WTC11 (cell line): ENCODE data around the gene DDX28. TPM values are rescaled to one million over a fixed set of nuclear protein-coding genes. Genes with fewer than 3 reads are reported as not detected.
A peak's percentile ranks its signal among the peaks of the same experiment; 100 is the strongest.

Source experiments
- ATAC-seq: fragments of 200-7000 bp; cut with Tn5 transposase; 2 replicates; pipeline ENCODE4 v1.10.0; 2021; ENCODE audit warnings: mild to moderate bottlenecking, moderate library complexity
- CTCF ChIA-PET: fragments of 300-600 bp; sonication (Branson Sonifier 250); formaldehyde crosslinking; loops from one replicate; lab custom pipeline; 2021; ENCODE audit warnings: antibody characterized with exemption; lab: Charles Lee
- POLR2A ChIA-PET: fragments of 350-600 bp; sonication (Branson Sonifier 250); formaldehyde crosslinking; loops from one replicate; lab custom pipeline; 2021; ENCODE audit warnings: antibody characterized with exemption; lab: Charles Lee
- DNase-seq: peaks from one replicate; pipeline ENCODE4 v3.0.0; 2021; ENCODE audit warnings: low spot score
- H3K27ac Mint-ChIP-seq: 2 replicates; pipeline ENCODE4 v1.8.0; 2021; ENCODE audit warnings: mixed read lengths
- H3K27me3 Mint-ChIP-seq: 2 replicates; pipeline ENCODE4 v1.8.0; 2021; ENCODE audit warnings: low read depth, mild to moderate bottlenecking, moderate library complexity, mixed read lengths
- H3K36me3 Mint-ChIP-seq: 2 replicates; pipeline ENCODE4 v1.8.0; 2021; ENCODE audit warnings: mixed read lengths
- H3K4me1 Mint-ChIP-seq: 2 replicates; pipeline ENCODE4 v1.8.0; 2022; ENCODE audit warnings: mixed read lengths
- H3K4me3 Mint-ChIP-seq: 2 replicates; pipeline ENCODE4 v1.8.0; 2021; ENCODE audit warnings: mild to moderate bottlenecking, moderate library complexity, mixed read lengths
- H3K9me3 Mint-ChIP-seq: 2 replicates; pipeline ENCODE4 v1.8.0; 2021; ENCODE audit warnings: mixed read lengths
- ATF1 ChIP-seq: sonication (generic); formaldehyde crosslinking; IDR thresholded peaks from 2 replicates; pipeline ENCODE4 v1.8.1; 2023; ENCODE audit warnings: mild to moderate bottlenecking, moderate library complexity, missing genetic modification reagents
- CREM ChIP-seq: sonication (generic); formaldehyde crosslinking; IDR thresholded peaks from 2 replicates; pipeline ENCODE4 v1.8.1; 2022; ENCODE audit warnings: mild to moderate bottlenecking, missing genetic modification reagents, moderate library complexity
- ELF4 ChIP-seq: sonication (generic); formaldehyde crosslinking; IDR thresholded peaks from 2 replicates; pipeline ENCODE4 v1.8.1; 2022; ENCODE audit warnings: low read depth, mild to moderate bottlenecking, moderate library complexity, missing genetic modification reagents
- ERG ChIP-seq: fragments of 250-450 bp; sonication (Bioruptor Pico); IDR thresholded peaks from 2 replicates; pipeline ENCODE4 v1.8.0; 2021; ENCODE audit warnings: mild to moderate bottlenecking
- FOXP1 ChIP-seq: sonication (generic); formaldehyde crosslinking; IDR thresholded peaks from 2 replicates; pipeline ENCODE4 v1.8.0; 2022; ENCODE audit warnings: missing genetic modification reagents, mild to moderate bottlenecking, moderate library complexity, borderline replicate concordance
- JUN ChIP-seq: sonication (generic); formaldehyde crosslinking; IDR thresholded peaks from 2 replicates; pipeline ENCODE4 v1.8.0; 2023; ENCODE audit warnings: mild to moderate bottlenecking, missing genetic modification reagents
- NFE2L1 ChIP-seq: sonication (generic); formaldehyde crosslinking; IDR thresholded peaks from 2 replicates; pipeline ENCODE4 v1.8.1; 2023; ENCODE audit warnings: missing genetic modification reagents
- NFYB ChIP-seq: sonication (generic); formaldehyde crosslinking; conservative IDR thresholded peaks from 2 replicates; pipeline ENCODE4 v1.8.0; 2022; ENCODE audit warnings: low read depth, missing genetic modification reagents
- NR1H2 ChIP-seq: sonication (generic); formaldehyde crosslinking; IDR thresholded peaks from 2 replicates; pipeline ENCODE4 v1.9.0; 2021; ENCODE audit warnings: mild to moderate bottlenecking, moderate library complexity, missing genetic modification reagents
- RELA ChIP-seq: sonication (generic); formaldehyde crosslinking; IDR thresholded peaks from 2 replicates; pipeline ENCODE4 v1.8.1; 2022; ENCODE audit warnings: missing genetic modification reagents, mild to moderate bottlenecking, borderline replicate concordance
- SOX15 ChIP-seq: fragments of 250-450 bp; sonication (Bioruptor Pico); IDR thresholded peaks from 2 replicates; pipeline ENCODE4 v1.9.0; 2021; ENCODE audit warnings: mild to moderate bottlenecking
- SP1 ChIP-seq: sonication (generic); formaldehyde crosslinking; conservative IDR thresholded peaks from 2 replicates; pipeline ENCODE4 v1.8.1; 2022; ENCODE audit warnings: missing genetic modification reagents
- TEAD1 ChIP-seq: sonication (generic); formaldehyde crosslinking; IDR thresholded peaks from 2 replicates; pipeline ENCODE4 v1.8.0; 2022; ENCODE audit warnings: mild to moderate bottlenecking, missing genetic modification reagents
- TEAD4 ChIP-seq: sonication (generic); formaldehyde crosslinking; IDR thresholded peaks from 2 replicates; pipeline ENCODE4 v1.8.0; 2022; ENCODE audit warnings: mild to moderate bottlenecking, missing genetic modification reagents
- TP53 ChIP-seq: sonication (generic); formaldehyde crosslinking; IDR thresholded peaks from 2 replicates; pipeline ENCODE4 v1.8.1; 2023; ENCODE audit warnings: mild to moderate bottlenecking, missing genetic modification reagents
- ZNF138 ChIP-seq: sonication (generic); formaldehyde crosslinking; conservative IDR thresholded peaks from 2 replicates; pipeline ENCODE4 v1.8.1; 2022; ENCODE audit warnings: mild to moderate bottlenecking, moderate library complexity, missing genetic modification reagents
- ZNF416 ChIP-seq: fragments of 250-450 bp; sonication (Bioruptor Pico); IDR thresholded peaks from 2 replicates; pipeline ENCODE4 v1.9.0; 2021; ENCODE audit warnings: mild to moderate bottlenecking, inconsistent platforms
- ZNF423 ChIP-seq: fragments of 250-450 bp; sonication (Bioruptor Pico); IDR thresholded peaks from 2 replicates; pipeline ENCODE4 v2.1.2; 2022; ENCODE audit warnings: mild to moderate bottlenecking, moderate library complexity
- ZNF512 ChIP-seq: sonication (generic); formaldehyde crosslinking; IDR thresholded peaks from 2 replicates; pipeline ENCODE4 v1.8.1; 2022; ENCODE audit warnings: missing genetic modification reagents, borderline replicate concordance
- ZNF671 ChIP-seq: fragments of 250-450 bp; sonication (Bioruptor Pico); IDR thresholded peaks from 2 replicates; pipeline ENCODE4 v1.8.0; 2021; ENCODE audit warnings: mild to moderate bottlenecking
- total RNA-seq: library from RNA; stranded (reverse); gene quantifications from 3 replicates; pipeline ENCODE4 v1.2.3, GENCODE V29; 2021
- TF ChIP-seq, protein P1 (sequence below): sonication (generic); formaldehyde crosslinking; IDR thresholded peaks from 2 replicates; pipeline ENCODE4 v1.8.1; 2022; ENCODE audit warnings: low read depth, mild to moderate bottlenecking, moderate library complexity, missing genetic modification reagents, borderline replicate concordance
- TF ChIP-seq, protein P2 (sequence below): fragments of 250-450 bp; sonication (Bioruptor Pico); IDR thresholded peaks from 2 replicates; pipeline ENCODE4 v1.9.0; 2021; ENCODE audit warnings: moderate library complexity, mild to moderate bottlenecking, inconsistent platforms, borderline replicate concordance
- TF ChIP-seq, protein P3 (sequence below): sonication (generic); formaldehyde crosslinking; IDR thresholded peaks from 2 replicates; pipeline ENCODE4 v1.8.1; 2023; ENCODE audit warnings: mild to moderate bottlenecking, missing genetic modification reagents
- TF ChIP-seq, protein P4 (sequence below): fragments of 200-600 bp; IDR thresholded peaks from 2 replicates; pipeline ENCODE4 v1.8.0; 2022; ENCODE audit warnings: antibody characterized with exemption

Gene DDX28
- total RNA-seq, 1 experiment from 2014 or later: 15.2 TPM

GRCh38 chr16:68066763-68067162 lies 43.7 kb upstream of the DDX28 start (continued):
- TF ChIP-seq ZNF512 (CRISPR knock-in tag): no peak

- Mint-ChIP-seq H3K4me3 (no peak overlapping the region), H3K27ac (no peak overlapping the region; the same call in 1 of the 2 replicates), H3K4me1 (no peaks in the 10 kb centered on the region)
- TF ChIP-seq ZNF671: no peak
- no peak for TF ChIP-seq FOXP1 (CRISPR knock-in tag)
- TF ChIP-seq ATF1 (CRISPR knock-in tag): no peak
- no peak for TF ChIP-seq JUN (CRISPR knock-in tag)
- no peak for TF ChIP-seq NR1H2 (CRISPR knock-in tag)
- TF ChIP-seq ERG: no peak
- no peak for TF ChIP-seq ELF4 (CRISPR knock-in tag)
- TF ChIP-seq ZNF423 (CRISPR knock-in tag): no peak
- no peak for TF ChIP-seq RELA (CRISPR knock-in tag)
- no peak for TF ChIP-seq ZNF138 (CRISPR knock-in tag)
- no peak for TF ChIP-seq SOX15 (CRISPR knock-in tag)
- TF ChIP-seq, protein P1, sequence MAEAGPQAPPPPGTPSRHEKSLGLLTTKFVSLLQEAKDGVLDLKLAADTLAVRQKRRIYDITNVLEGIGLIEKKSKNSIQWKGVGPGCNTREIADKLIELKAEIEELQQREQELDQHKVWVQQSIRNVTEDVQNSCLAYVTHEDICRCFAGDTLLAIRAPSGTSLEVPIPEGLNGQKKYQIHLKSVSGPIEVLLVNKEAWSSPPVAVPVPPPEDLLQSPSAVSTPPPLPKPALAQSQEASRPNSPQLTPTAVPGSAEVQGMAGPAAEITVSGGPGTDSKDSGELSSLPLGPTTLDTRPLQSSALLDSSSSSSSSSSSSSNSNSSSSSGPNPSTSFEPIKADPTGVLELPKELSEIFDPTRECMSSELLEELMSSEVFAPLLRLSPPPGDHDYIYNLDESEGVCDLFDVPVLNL (CRISPR knock-in tag): no peak
- no peak for TF ChIP-seq TP53 (CRISPR knock-in tag)
- TF ChIP-seq ZNF416 (CRISPR knock-in tag): no peak
- TF ChIP-seq NFYB (CRISPR knock-in tag): no peak
- TF ChIP-seq CREM (CRISPR knock-in tag): no peak
- TF ChIP-seq NFE2L1 (CRISPR knock-in tag): no peak
- TF ChIP-seq, all 79 proteins: peak for 0
- CTCF ChIA-PET: interaction anchor here (0.6 to 1.4 kb wide), 6 partner anchors 18 to 249 kb away, joined by 3 to 6 read pairs (median 3); partner anchors contain the start of genes DDX28, DUS2, NFATC3 and PSKH1
- Mint-ChIP-seq H3K27me3 (no peaks in the 10 kb centered on the region), H3K36me3 (peaks cover 12% of the 10 kb centered on the region), H3K9me3 (no peaks in the 10 kb centered on the region)
- DNase-seq: no peak
- POLR2A ChIA-PET: interaction anchor here (0.6 kb wide), 2 partner anchors 49 to 191 kb away, joined by 3 to 4 read pairs; no protein-coding TSS in a partner anchor
- ATAC-seq: no peak
Measured at GRCh38 chr16:68065716-68066305, 42.8 kb upstream of the DDX28 start.

- no peak overlapping the region for H3K4me3 Mint-ChIP-seq
- POLR2A ChIA-PET: interaction anchor here (0.6 kb wide), 2 partner anchors 48 to 190 kb away, joined by 3 to 4 read pairs; no protein-coding TSS in a partner anchor
- peak; percentile 79 for DNase-seq
Measured at GRCh38 chr16:68064791-68065365, 41.8 kb upstream of the DDX28 start.

More at GRCh38 chr16:68064791-68065365, 41.8 kb upstream of the DDX28 start:
- Mint-ChIP-seq H3K36me3 (peaks cover 10% of the 10 kb centered on the region), H3K27me3 (no peaks in the 10 kb centered on the region), H3K27ac (0 out of 2 replicates have a peak overlapping the region, but pooled peaks have one; percentile 28), H3K4me1 (no peaks in the 10 kb centered on the region), H3K9me3 (no peaks in the 10 kb centered on the region)
- TF ChIP-seq, protein P2, sequence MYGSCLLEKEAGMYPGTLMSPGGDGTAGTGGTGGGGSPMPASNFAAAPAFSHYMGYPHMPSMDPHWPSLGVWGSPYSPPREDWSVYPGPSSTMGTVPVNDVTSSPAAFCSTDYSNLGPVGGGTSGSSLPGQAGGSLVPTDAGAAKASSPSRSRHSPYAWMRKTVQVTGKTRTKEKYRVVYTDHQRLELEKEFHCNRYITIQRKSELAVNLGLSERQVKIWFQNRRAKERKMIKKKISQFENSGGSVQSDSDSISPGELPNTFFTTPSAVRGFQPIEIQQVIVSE (CRISPR knock-in tag): no peak
- TF ChIP-seq, protein P3, sequence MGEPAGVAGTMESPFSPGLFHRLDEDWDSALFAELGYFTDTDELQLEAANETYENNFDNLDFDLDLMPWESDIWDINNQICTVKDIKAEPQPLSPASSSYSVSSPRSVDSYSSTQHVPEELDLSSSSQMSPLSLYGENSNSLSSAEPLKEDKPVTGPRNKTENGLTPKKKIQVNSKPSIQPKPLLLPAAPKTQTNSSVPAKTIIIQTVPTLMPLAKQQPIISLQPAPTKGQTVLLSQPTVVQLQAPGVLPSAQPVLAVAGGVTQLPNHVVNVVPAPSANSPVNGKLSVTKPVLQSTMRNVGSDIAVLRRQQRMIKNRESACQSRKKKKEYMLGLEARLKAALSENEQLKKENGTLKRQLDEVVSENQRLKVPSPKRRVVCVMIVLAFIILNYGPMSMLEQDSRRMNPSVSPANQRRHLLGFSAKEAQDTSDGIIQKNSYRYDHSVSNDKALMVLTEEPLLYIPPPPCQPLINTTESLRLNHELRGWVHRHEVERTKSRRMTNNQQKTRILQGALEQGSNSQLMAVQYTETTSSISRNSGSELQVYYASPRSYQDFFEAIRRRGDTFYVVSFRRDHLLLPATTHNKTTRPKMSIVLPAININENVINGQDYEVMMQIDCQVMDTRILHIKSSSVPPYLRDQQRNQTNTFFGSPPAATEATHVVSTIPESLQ (CRISPR knock-in tag): no peak
- TF ChIP-seq TEAD1 (CRISPR knock-in tag) (no peak), ZNF671 (no peak), SP1 (0 out of 2 replicates have a peak, but pooled peaks have one; percentile 24), TEAD4 (CRISPR knock-in tag) (no peak)
- TF ChIP-seq, protein P4, sequence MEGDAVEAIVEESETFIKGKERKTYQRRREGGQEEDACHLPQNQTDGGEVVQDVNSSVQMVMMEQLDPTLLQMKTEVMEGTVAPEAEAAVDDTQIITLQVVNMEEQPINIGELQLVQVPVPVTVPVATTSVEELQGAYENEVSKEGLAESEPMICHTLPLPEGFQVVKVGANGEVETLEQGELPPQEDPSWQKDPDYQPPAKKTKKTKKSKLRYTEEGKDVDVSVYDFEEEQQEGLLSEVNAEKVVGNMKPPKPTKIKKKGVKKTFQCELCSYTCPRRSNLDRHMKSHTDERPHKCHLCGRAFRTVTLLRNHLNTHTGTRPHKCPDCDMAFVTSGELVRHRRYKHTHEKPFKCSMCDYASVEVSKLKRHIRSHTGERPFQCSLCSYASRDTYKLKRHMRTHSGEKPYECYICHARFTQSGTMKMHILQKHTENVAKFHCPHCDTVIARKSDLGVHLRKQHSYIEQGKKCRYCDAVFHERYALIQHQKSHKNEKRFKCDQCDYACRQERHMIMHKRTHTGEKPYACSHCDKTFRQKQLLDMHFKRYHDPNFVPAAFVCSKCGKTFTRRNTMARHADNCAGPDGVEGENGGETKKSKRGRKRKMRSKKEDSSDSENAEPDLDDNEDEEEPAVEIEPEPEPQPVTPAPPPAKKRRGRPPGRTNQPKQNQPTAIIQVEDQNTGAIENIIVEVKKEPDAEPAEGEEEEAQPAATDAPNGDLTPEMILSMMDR: peak; percentile 83
- CTCF ChIA-PET: interaction anchor here (0.6 to 1.4 kb wide), 12 partner anchors 13 to 405 kb away, joined by 3 to 6 read pairs (median 3); partner anchors contain the start of genes ACD, DDX28, DUS2 and NFATC3
- ATAC-seq: peak; percentile 99
